GM12874 (cell line): ENCODE data around the gene RARB.

Experiments
- TF ChIP-seq, protein P1 (sequence below): IDR thresholded peaks from 2 replicates; pipeline ENCODE4 v1.5.1; 2011; ENCODE audit warnings: low read depth, mild to moderate bottlenecking, control low read depth, low read length, moderate library complexity; ENCODE audit not compliant: insufficient read depth

The RARB gene

DNA sequence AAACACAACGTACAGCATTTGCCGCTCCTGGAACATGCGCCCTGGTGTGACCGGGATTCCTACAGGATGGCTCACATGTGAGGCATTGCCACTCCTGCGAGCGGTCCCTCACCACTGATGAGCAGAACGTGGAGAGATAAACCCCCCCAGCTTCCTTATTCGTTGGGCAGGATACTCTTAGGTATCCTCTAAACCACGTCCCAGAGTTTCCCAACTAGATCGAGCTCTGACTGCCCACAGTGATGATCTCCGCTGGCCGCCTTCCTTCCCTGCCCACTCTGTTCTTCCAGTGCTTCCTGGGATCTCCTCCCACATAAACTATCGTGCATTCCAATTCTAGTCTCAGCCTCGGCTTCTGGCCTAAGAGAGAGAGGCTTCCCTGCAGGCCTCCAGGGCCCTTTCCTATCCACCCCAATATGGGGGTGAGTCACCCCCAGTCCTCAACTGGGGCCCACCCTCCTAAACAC lies 144.9 kb downstream of the RARB start:
- TF ChIP-seq, protein P1, sequence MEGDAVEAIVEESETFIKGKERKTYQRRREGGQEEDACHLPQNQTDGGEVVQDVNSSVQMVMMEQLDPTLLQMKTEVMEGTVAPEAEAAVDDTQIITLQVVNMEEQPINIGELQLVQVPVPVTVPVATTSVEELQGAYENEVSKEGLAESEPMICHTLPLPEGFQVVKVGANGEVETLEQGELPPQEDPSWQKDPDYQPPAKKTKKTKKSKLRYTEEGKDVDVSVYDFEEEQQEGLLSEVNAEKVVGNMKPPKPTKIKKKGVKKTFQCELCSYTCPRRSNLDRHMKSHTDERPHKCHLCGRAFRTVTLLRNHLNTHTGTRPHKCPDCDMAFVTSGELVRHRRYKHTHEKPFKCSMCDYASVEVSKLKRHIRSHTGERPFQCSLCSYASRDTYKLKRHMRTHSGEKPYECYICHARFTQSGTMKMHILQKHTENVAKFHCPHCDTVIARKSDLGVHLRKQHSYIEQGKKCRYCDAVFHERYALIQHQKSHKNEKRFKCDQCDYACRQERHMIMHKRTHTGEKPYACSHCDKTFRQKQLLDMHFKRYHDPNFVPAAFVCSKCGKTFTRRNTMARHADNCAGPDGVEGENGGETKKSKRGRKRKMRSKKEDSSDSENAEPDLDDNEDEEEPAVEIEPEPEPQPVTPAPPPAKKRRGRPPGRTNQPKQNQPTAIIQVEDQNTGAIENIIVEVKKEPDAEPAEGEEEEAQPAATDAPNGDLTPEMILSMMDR: no peak

DNA sequence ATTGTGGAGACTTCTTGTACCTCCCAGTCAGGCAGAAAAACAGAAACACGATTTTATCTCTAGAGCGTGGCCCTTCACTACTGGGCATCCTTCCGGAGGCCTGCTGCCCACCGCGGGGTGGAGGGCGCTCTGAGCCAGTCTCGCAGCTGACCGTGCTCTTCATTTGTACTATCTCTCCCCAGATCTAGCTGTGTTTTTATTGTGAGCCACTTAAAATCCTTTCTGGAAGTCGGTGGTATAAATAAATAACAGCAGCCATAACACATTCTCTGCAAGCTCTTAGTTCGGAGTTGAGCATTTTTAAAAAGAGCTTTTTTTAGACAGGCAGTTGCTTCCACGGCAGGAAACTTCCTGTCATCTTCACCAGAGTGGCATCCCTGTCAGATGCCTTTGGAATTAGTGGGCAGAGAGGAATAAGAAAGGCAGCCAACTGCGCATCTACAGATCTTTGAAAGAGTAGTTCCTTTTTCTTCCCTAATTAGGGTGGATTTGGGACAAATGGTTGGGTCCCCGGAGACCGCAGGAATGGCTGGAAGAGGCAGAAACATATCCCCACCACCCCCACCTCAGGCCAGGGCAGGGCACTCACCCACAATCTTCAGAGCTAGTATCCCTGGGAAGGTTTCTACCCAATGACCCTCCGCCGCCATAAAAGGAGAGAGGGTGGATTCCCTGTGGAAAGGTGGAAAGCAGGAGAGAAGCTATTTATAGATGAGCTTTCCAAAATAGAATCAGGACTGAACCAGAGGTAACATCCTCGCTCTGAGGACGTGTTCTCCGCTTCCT lies 145.5 kb downstream of the RARB start:
- TF ChIP-seq, protein P1: no peak

DNA sequence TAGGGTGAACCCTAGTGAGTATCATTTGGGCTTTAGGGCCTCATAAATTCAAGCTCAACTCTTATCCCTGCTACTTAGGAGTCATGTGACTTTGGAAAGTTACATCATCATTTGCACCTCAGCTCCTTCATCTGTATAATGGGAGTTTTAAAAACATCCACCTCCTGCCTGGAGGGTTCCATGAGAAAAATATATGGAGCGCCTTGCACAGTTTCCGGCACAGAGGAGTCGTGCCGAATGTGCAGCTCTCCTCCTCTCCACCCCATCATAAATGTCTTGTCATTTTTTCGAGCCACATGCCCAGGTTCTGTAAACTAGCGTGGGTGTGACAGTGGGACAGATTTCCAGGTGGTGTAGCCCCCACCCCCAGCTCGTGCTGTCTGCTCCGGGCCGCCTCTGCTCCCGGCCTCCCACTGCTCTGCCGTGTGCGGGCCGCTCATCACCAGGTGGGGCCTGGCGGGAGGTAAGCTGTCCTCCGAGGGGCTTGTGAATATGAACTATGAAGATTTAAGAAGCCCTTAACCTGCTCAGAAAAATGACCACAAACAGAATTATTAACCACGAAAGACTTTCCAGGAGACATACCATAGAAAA lies 146.2 kb downstream of the RARB start:
- TF ChIP-seq, protein P1: no peak

DNA sequence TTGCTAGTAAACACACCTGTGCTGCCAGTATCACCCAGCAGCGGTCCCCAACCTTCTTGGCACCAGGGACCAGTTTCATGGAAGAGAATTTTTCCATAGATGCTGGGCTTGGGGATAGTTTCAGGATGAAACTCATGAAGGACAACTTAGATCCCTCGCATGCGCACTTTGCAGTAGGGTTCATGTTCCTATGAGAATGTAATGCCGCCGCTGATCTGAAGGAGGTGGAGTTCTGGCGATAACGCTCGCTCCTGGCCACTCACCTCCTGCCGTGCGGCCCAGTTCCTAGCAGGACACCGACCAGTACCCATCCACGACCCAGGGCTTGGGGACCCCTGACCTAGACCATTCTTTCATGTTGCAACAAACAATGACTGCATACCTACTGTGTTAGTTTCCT lies 146.9 kb downstream of the RARB start:
- TF ChIP-seq, protein P1: no peak

DNA sequence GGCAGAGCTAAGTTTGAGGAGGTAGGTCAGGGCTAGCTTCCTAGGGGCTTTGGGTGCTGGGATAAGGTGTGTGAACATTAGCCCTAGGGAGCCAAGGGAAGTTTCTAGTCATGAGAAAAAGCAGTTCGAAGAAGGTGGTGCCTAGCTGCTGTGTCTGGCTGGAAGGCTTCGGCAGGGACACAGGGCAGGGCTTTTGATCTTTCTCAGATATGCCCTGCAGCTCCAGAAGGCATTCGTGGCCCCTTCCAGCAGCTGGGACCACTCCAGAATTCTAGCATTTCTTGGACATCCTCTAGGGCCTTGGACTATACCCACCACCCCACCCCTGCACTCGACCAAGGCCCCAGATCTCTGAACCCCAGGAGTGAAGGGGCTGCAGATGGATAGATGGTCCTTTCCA lies 148.1 kb downstream of the RARB start:
- TF ChIP-seq, protein P1: no peak

DNA sequence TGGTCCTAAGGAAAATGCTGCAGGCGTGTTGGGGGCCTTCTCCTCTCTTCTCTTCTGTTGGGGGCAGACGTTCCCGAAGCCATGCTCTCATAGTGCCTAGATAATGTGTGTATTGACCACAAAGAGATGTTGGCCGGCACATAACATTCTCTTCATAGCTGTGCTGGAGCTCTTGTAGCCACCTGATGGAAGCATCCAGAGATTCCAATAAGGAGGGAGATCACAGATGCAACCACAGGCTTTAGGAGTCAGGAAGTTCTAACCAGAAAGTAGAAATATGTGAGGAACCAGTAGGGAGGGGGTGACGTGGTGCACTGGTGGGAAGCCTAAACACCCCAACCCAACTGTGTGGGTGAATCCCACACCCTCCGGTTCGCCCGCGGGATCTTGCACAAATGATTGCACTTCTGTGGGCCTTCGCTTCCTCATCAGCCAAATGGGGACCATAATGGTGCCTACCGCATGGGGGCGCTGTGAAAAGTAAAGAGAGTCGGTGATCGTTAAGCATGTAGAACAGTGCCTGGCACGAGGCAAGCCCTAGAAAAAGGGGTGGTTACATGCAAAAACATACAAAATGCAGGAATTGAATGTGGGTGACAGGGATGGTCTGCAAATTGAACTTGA lies 148.9 kb downstream of the RARB start:
- TF ChIP-seq, protein P1: peak; percentile 41; the same call in 1 of the 2 replicates

DNA sequence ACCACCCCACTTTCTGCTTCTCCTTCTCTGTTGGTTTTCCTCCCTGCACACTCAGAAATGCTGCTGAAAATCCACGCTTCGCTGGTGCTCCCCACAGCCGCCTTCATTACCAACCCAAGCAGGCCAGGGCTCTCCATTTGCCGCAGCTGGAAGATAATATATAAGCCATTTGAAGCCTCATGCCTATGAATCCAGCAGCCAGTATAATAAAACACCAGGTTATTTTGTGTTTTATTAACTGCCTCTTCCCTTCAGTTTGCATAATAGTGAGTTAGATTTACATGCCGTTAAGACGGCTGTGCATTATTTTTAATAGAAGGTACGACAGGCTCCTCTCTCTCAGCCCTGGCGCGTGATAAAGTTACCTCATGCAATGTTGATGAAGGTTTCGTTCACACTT lies 150.0 kb downstream of the RARB start:
- TF ChIP-seq, protein P1: no peak
